Progenitor cell of endocrine pancreas (in vitro differentiated cells): ENCODE measurements around the gene DNAAF1. TPM values are rescaled to one million over a fixed set of nuclear protein-coding genes. Genes with fewer than 3 reads are reported as not detected.

Experiments
- DNase-seq: peaks from one replicate; pipeline ENCODE4 v3.0.0; 2021; ENCODE audit warnings: low spot score; ENCODE audit not compliant: unreplicated experiment
- H3K27ac Mint-ChIP-seq: 2 replicates; pipeline ENCODE4 v1.8.0; 2021; ENCODE audit warnings: mild to moderate bottlenecking, moderate library complexity, mixed read lengths
- H3K27me3 Mint-ChIP-seq: 2 replicates; pipeline ENCODE4 v1.8.0; 2021; ENCODE audit warnings: mixed read lengths
- H3K36me3 Mint-ChIP-seq: 2 replicates; pipeline ENCODE4 v1.8.0; 2022; ENCODE audit warnings: mixed read lengths; ENCODE audit not compliant: insufficient read depth
- H3K4me1 Mint-ChIP-seq: 2 replicates; pipeline ENCODE4 v1.8.0; 2021; ENCODE audit warnings: low read depth, mixed read lengths
- H3K4me3 Mint-ChIP-seq: 2 replicates; pipeline ENCODE4 v1.8.0; 2021; ENCODE audit warnings: low read depth, mild to moderate bottlenecking, moderate library complexity, mixed read lengths
- H3K9me3 Mint-ChIP-seq: 2 replicates; pipeline ENCODE4 v1.8.0; 2021; ENCODE audit warnings: low read depth, mixed read lengths
- CTCF ChIP-seq: fragments of 200-600 bp; sonication (generic); IDR thresholded peaks from one replicate; pipeline ENCODE4 v1.5.0; 2021; ENCODE audit warnings: antibody characterized with exemption, mild to moderate bottlenecking; ENCODE audit not compliant: unreplicated experiment
- total RNA-seq: library from RNA; stranded (reverse); gene quantifications from 2 replicates; pipeline ENCODE4 v1.2.1, GENCODE V29; 2021

DNAAF1 gene
- total RNA-seq, 1 donor from 2014 or later, result 1.8 TPM

DNA sequence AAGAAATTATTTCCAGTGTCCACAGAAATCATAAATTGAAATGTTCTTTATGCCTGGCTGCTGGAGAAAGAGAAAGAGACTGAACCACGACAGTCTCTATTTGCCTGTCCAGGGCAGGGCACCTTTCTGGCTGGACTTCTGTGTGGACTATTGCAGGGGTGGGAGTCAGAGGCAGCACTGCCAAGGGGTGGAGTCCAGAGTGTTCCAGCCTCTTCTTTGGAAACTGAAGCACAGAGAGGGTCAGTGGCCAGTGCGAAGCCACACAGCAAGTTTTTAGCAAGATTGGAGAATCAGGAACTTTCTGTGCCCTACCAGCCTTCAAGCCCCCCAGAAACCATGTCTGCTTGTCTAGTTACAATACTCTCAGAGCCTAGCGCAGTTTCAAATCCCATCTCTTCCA lies 79.4 kb downstream of the DNAAF1 start:
- H3K4me1 Mint-ChIP-seq, result no peaks in the 10 kb centered on the region
- H3K36me3 Mint-ChIP-seq, result no peaks in the 10 kb centered on the region
- no peak for TF ChIP-seq CTCF
- no peak overlapping the region for H3K4me3 Mint-ChIP-seq
- DNase-seq, result no peak
- H3K27ac Mint-ChIP-seq, result no peak overlapping the region
- peaks cover 8% of the 10 kb centered on the region for H3K27me3 Mint-ChIP-seq
- no peaks in the 10 kb centered on the region for H3K9me3 Mint-ChIP-seq

- H3K9me3 Mint-ChIP-seq, result no peaks in the 10 kb centered on the region
- no peak overlapping the region for H3K4me3 Mint-ChIP-seq
- no peak overlapping the region for H3K27ac Mint-ChIP-seq
- no peak for TF ChIP-seq CTCF
- H3K27me3 Mint-ChIP-seq, result peaks cover 8% of the 10 kb centered on the region
- DNase-seq, result no peak
- no peaks in the 10 kb centered on the region for H3K36me3 Mint-ChIP-seq
- H3K4me1 Mint-ChIP-seq, result no peaks in the 10 kb centered on the region
Observed at GRCh38 chr16:84225126-84225525, 80.0 kb downstream of the DNAAF1 start.

GRCh38 chr16:84225571-84225970 lies 80.5 kb downstream of the DNAAF1 start:
- Mint-ChIP-seq H3K4me3 (no peak overlapping the region), H3K36me3 (no peaks in the 10 kb centered on the region), H3K9me3 (no peaks in the 10 kb centered on the region), H3K27me3 (peaks cover 8% of the 10 kb centered on the region), H3K27ac (no peak overlapping the region), H3K4me1 (no peaks in the 10 kb centered on the region)
- DNase-seq, result no peak
- no peak for TF ChIP-seq CTCF

DNA sequence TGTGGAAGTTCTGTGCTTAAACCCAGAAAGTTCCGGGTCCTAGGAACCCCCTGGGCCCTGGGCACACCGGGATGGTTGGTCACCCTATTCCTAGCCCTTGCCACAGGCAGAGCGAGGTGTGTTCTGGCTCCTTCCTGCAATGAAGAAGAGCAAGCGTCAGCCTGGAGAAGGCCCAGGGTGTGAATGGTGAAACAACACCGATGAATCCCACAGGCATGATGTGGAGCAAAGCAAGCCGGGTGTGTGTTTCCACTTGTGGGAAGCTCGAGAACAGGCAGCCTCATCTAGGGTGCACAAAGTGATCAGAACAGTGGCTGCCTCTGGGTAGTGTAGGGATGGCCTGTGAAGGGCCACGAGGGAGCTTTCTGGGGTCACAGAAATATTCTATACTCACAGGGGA lies 80.9 kb downstream of the DNAAF1 start:
- Mint-ChIP-seq H3K27me3 (peaks cover 10% of the 10 kb centered on the region), H3K9me3 (no peaks in the 10 kb centered on the region), H3K4me3 (no peak overlapping the region), H3K4me1 (no peaks in the 10 kb centered on the region), H3K36me3 (no peaks in the 10 kb centered on the region), H3K27ac (no peak overlapping the region)
- TF ChIP-seq CTCF, result no peak
- no peak for DNase-seq

Other genes with a start within 250 kb of the DNAAF1 start
- gene MLYCD, start 246.2 kb upstream of the DNAAF1 start, total RNA-seq, result 9.4 and 9.6 TPM in 2 replicates
- 2.3 and 2.7 TPM in 2 replicates for gene OSGIN1, start 192.1 kb upstream of the DNAAF1 start, total RNA-seq
- gene NECAB2, start 177.1 kb upstream of the DNAAF1 start, total RNA-seq, result 4.4 and 4.6 TPM in 2 replicates
- 0.24 and 0.80 TPM in 2 replicates for gene SLC38A8, start 102.5 kb upstream of the DNAAF1 start, total RNA-seq
- 94.7 and 98.9 TPM in 2 replicates for gene MBTPS1, start 28.4 kb upstream of the DNAAF1 start, total RNA-seq
- 43.8 and 47.7 TPM in 2 replicates for gene HSDL1, start 131 bp upstream of the DNAAF1 start, total RNA-seq
- gene TAF1C, start 41.7 kb downstream of the DNAAF1 start, total RNA-seq, result 87.1 and 94.7 TPM in 2 replicates
- gene ADAD2, start 45.8 kb downstream of the DNAAF1 start, total RNA-seq, result not detected in 2 replicates
- not detected in 2 replicates for gene KCNG4, start 94.7 kb downstream of the DNAAF1 start, total RNA-seq
- gene WFDC1, start 149.6 kb downstream of the DNAAF1 start, total RNA-seq, result 0.09 and 0.24 TPM in 2 replicates
- gene ATP2C2, start 223.2 kb downstream of the DNAAF1 start, total RNA-seq, result 6.8 and 10.8 TPM in 2 replicates